Lung (tissue), 12 donors: Measurements from ENCODE around the gene FOXA3. TPM values are rescaled to one million over a fixed set of nuclear protein-coding genes. Genes with fewer than 3 reads are reported as not detected.

Source experiments
- ATAC-seq: fragments of 200-7000 bp; cut with Tn5 transposase; one replicate; pipeline ENCODE4 v1.9.1; 2020; ENCODE audit warnings: moderate number of reproducible peaks; ENCODE audit not compliant: insufficient read depth, low FRiP score
- DNase-seq, 3 donors: peaks; one replicate each; pipeline ENCODE4 v3.0.0-alpha.2; 2013 to 2017
- H3K27ac ChIP-seq, 2 donors: one replicate each; pipeline ENCODE4 v1.5.1; 2013; ENCODE audit warnings: mild to moderate bottlenecking in 2 of 2, moderate library complexity in 2 of 2, control low read depth in 1 of 2, inconsistent platforms in 1 of 2, low read depth in 1 of 2, low read length in 1 of 2
- H3K27me3 ChIP-seq, 3 donors: one replicate each; pipeline ENCODE4 v1.5.1; 2013; ENCODE audit warnings: low read length in 2 of 3; ENCODE audit not compliant: control insufficient read depth in 3 of 3, insufficient read depth in 3 of 3
- H3K36me3 ChIP-seq, 4 donors: one replicate each; pipeline ENCODE4 v1.5.1; 2013; ENCODE audit warnings: low read length in 4 of 4, mild to moderate bottlenecking in 1 of 4, moderate library complexity in 1 of 4; ENCODE audit not compliant: control insufficient read depth in 4 of 4, insufficient read depth in 4 of 4
- H3K4me1 ChIP-seq, 5 donors: one replicate each; pipeline ENCODE4 v1.5.1; 2013; ENCODE audit warnings: low read length in 5 of 5, mild to moderate bottlenecking in 2 of 5, moderate library complexity in 1 of 5; ENCODE audit not compliant: control insufficient read depth in 5 of 5, insufficient read depth in 5 of 5
- H3K4me3 ChIP-seq: one replicate; pipeline ENCODE4 v1.5.1; 2013; ENCODE audit warnings: mild to moderate bottlenecking, control low read depth, moderate library complexity
- H3K9ac ChIP-seq, 2 donors: one replicate each; pipeline ENCODE4 v1.5.1; 2013; ENCODE audit warnings: low read length in 2 of 2, control low read depth in 1 of 2; ENCODE audit not compliant: insufficient read depth in 1 of 2
- H3K9me3 ChIP-seq, 4 donors: one replicate each; pipeline ENCODE4 v1.5.1; 2013; ENCODE audit warnings: low read length in 3 of 4, mild to moderate bottlenecking in 1 of 4, moderate library complexity in 1 of 4; ENCODE audit not compliant: control insufficient read depth in 4 of 4, insufficient read depth in 3 of 4
- CTCF ChIP-seq: IDR thresholded peaks from 2 replicates; pipeline ENCODE4 v1.5.1; 2012; ENCODE audit warnings: mild to moderate bottlenecking; ENCODE audit errors: control extremely low read depth, extremely low read depth
- WGBS, 2 donors: extraction: QIAGEN DNeasy Blood & Tissue Kit; methylation state at CpG; one replicate each; pipeline ENCODE4 v1.1.7; 2013; 5-methylcytosine and 5-hydroxymethylcytosine counted together
- polyA plus RNA-seq, 2 donors: library from polyadenylated mRNA; stranded (reverse); fragments of 200-250 nt; gene quantifications; one replicate each; pipeline ENCODE4 v1.2.1, GENCODE V29; 2013
- total RNA-seq, 2 donors: library from RNA; depleted of rRNA in 1 of 2; stranded (reverse); fragments of >200 nt in 1 of 2; gene quantifications; one replicate each; pipeline ENCODE4 v1.2.1, GENCODE V29; 2014 to 2021
- donor health status: control.
- donor health status: control.
- donor health status: Bipolar disorder and iron deficiency.
- donor health status: healthy.
- donor health status: DM: yes; HTN: yes; CAD: no.

FOXA3 gene
- total and polyA plus RNA-seq, 4 donors = 0.43 to 0.68 (median 0.51) TPM

DNA sequence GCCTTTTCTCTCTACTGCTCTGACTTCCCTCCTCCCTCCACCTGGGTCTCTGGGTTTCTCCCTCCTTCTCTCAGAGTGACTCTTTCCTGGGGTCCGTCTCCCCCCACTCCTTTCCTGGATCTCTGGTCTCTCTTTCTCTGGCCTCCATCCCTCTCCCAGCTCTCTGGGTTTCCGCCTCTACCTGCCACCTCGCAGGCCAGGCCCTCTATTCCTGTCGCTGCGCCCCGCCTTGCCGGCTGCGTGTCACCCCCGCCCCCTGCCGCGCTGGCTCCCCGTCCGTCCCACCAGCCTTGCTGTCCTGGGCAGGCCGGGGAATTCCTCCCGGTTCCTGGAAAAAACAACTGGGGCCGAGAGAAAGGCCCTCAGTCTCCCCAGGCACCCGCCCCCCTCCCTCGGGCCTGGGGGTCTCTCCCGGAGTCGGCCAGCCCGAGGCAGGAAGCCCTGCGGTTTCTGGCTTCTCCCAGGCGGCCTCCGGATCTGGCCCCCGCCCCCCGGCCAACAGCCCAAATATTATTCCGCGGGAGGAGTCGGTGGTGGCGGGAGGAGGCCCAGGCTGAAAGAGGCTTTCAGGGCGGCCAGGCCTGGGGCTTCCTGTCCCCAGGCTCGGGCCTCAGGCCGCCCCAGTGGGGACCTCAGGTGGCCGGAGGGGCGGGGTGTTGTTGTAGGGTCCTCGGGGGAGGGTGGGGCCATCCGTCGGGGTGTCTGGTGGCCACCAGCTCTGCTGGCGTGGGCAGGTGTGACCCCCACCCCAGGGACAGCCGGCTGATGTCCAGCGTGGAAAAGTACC is 12.5 kb downstream of the FOXA3 start:
- ATAC-seq = no peak
- TF ChIP-seq CTCF = no peak
- 2 to 7% methylated on average over 41 of the region's 41 CpGs for WGBS, 2 donors
- Histone ChIP-seq H3K36me3 (no peaks in the 10 kb centered on the region), H3K27ac (peak overlapping the region in 1 of 2 donors; percentile 42), H3K9ac (peak overlapping the region in 1 of 2 donors; percentile 32), H3K27me3 (no peaks in the 10 kb centered on the region), H3K4me3 (peak overlapping the region; percentile 13), H3K4me1 (peaks cover 0 to 17% (median 3%) of the 10 kb centered on the region in 5 donors), H3K9me3 (no peaks in the 10 kb centered on the region)
- peak; percentile 67 to 80 (median 73) for DNase-seq

DNA sequence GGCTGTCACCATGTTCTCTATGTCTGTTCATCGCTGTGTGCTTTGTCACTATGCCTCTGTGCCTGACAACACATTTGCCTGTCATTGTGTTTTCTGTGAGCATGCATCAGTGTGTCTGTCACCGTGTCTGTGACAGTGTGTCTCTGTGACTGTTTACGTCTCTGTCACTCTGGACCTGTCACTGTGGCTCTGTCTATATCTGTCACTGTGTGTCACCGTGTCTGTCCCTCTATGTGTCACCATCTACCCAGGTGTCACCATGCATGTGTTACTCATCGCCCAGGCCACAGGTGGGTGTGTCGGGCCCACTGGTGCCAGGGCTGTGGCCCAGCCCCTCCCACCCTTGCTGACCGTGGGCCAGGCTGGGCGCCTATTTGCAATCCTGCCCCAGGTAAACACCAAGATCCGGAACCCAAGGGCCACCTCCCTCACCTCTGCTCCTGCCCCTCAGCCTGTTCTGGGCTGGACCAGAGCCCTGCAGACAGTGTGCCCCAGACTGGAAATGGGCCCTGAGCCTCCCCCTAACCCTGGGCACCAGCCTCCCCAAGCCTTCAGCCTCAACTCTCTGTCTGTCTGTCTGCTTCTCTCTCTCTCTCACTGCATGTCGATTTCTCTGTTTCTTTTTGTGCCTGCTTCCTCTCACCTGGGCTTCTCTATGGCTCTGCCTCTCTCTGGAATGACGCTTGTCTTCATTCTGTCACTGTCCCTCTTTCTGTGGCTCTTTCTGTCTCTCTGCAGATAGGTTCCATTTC is 14.1 kb downstream of the FOXA3 start:
- 69 to 73% methylated on average over 11 of the region's 11 CpGs for WGBS, 2 donors

GRCh38 chr19:45879055-45879454 is 14.9 kb downstream of the FOXA3 start:
- H3K27me3 ChIP-seq = no peaks in the 10 kb centered on the region
- 56 to 62% methylated on average over 8 of the region's 8 CpGs for WGBS, 2 donors
- peak in 2 of 3 donors; percentile 50 for DNase-seq
- H3K4me3 ChIP-seq = no peak overlapping the region
- no peak for ATAC-seq
- peak overlapping the region in 1 of 2 donors; percentile 25 for H3K9ac ChIP-seq
- peak overlapping the region in 1 of 2 donors; percentile 9 for H3K27ac ChIP-seq
- peaks cover 2 to 31% (median 8%) of the 10 kb centered on the region in 5 donors for H3K4me1 ChIP-seq
- no peak for TF ChIP-seq CTCF
- peaks cover 0 to 2% (median 0%) of the 10 kb centered on the region in 4 donors for H3K36me3 ChIP-seq
- no peaks in the 10 kb centered on the region for H3K9me3 ChIP-seq

More for the DNA sequence above, 14.1 kb downstream of the FOXA3 start:
- no peaks in the 10 kb centered on the region for H3K27me3 ChIP-seq
- no peak overlapping the region for H3K4me3 ChIP-seq
- no peak for TF ChIP-seq CTCF
- peaks cover 0 to 27% (median 3%) of the 10 kb centered on the region in 5 donors for H3K4me1 ChIP-seq
- no peaks in the 10 kb centered on the region for H3K36me3 ChIP-seq
- no peaks in the 10 kb centered on the region for H3K9me3 ChIP-seq
- no peak for DNase-seq
- H3K27ac ChIP-seq = peak overlapping the region in 1 of 2 donors; percentile 34
- no peak for ATAC-seq
- H3K9ac ChIP-seq = peak overlapping the region; percentile 25 to 46
